ENCODE measurements around the gene C19orf81.

The C19orf81 gene

DNA sequence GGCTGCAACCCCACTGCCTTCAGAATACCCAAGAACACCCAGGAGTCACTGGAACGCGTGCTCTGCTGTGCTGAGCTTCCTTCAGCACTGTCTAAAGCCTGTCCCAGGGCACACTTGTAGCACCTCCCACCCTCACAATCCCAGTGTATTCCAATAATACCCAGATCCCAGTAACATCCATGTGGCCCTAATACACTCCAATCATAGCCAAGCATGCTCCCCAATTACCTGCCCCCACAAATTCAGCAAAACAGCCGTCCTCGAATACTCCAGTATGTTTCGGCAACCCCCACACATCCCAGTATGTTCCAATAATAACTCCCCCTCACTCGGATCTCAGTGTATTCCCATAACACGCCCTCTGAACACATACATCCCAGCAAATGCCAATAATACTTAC is 41.2 kb downstream of the C19orf81 start:
- no peak for DNase-seq

DNA sequence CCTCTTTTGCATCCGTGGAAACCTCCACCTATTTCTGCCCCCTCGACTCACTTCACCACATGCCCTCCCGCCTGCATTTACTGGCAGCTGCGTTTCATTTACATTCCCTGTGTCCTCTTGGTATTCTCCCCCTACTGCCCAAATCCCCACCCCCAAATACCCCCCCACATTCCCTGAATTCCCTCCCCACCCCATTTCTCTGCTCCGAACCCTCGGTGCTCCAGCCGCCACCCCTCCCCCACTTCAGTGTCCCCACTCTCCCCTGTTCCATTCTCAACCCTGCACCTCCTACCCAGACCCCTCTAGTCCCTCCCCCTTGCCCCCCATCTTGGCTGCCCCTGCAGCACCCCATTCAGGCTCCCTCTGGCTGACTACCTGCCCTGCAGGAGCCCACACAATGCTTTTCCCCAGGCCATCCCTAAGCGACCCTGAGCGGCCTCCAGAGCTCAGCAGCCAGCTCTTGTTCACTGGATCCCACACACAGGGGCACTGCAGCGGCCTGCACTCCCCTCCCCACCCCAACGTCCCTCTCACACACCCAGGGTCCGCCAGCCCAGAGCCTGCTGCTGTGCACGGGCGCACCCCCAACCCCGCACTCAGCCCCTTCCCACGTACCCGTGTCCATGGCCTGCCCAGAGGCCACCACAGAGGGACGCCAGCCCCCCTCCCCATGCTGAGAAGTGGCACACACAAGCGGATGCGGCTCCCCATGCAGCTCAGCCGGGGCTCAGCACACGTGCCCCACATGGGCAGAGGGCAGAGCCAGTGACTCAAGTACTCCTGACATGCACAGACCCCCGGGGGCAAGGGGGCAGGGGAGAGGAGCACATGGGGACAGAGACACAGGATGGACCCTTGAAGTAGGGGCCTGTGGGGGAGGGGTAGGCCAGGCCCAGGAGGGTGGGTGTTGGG is 44.1 kb downstream of the C19orf81 start:
- DNase-seq: no peak

GRCh38 chr19:50694815-50695145 is 45.5 kb downstream of the C19orf81 start:
- no peak for DNase-seq

- no peak for DNase-seq
Observed at GRCh38 chr19:50695251-50696093, 46.2 kb downstream of the C19orf81 start.

GRCh38 chr19:50696094-50696483 is 46.8 kb downstream of the C19orf81 start:
- DNase-seq: no peak

DNA sequence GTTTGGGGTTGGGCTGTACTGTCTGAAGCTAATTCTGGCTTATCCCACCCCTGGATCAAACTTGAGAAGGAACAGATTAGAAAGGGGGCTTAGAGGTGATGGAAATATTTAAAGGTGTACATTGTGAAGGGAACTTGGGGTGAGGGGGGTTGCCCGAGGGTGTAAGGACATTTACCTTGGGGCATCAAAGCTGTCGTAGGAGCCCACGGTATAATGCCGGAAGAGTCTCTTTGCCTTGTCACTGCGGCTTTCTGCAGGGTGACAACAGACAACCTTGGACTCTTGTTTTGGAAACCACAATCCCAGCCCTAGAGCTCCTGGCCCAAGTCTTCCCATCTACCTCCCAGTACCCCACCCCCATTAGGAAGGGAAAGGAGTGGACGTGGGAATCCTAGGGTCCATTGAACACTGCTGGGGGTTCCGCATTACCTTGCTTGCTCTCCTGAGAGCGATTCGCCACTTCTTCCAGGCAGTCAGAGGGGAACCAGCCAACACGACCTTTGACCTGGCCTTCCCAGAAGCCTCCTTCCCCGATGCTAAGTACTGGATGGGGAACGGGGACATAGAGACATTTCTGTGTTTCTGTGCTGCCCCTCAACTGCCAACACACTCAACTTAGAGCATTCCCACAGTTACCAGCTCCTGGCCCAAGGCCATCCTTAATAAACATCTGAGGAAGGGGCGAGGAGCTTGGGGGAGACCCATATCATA is 48.3 kb downstream of the C19orf81 start:
- DNase-seq: no peak

DNA sequence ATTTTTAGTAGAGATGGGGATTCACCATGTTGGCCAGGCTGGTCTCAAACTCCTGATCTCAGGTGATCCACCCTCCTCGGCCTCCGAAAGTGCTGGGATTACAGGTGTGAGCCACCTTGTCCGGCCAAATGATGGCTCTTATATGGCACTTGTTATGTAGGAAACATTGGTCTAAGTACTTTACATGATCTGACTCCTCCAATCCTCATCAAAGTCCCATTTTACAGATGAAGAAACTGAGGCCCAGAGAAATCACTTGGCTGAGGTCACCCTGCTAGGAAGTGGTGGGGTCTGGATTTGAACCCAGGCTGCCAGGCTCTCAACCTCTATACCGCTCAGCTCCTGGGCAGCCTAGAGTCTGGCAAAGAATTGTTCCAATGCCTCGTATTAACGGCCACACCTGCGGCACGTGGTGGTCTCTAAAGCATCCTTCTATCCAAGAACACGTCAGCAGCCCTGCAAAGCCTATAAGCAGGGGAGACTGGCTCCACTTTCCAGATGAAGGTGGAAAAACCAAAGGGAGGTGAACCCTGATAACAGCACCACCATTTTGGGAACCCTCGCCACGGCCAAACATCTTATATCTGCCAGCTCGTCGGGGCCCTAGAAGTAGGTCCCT is 52.2 kb downstream of the C19orf81 start:
- DNase-seq: no peak

- DNase-seq: no peak
Observed at GRCh38 chr19:50702158-50702870, 53.1 kb downstream of the C19orf81 start.

- peak; percentile 12 for DNase-seq
Observed at GRCh38 chr19:50702871-50703829, 53.9 kb downstream of the C19orf81 start.

DNA sequence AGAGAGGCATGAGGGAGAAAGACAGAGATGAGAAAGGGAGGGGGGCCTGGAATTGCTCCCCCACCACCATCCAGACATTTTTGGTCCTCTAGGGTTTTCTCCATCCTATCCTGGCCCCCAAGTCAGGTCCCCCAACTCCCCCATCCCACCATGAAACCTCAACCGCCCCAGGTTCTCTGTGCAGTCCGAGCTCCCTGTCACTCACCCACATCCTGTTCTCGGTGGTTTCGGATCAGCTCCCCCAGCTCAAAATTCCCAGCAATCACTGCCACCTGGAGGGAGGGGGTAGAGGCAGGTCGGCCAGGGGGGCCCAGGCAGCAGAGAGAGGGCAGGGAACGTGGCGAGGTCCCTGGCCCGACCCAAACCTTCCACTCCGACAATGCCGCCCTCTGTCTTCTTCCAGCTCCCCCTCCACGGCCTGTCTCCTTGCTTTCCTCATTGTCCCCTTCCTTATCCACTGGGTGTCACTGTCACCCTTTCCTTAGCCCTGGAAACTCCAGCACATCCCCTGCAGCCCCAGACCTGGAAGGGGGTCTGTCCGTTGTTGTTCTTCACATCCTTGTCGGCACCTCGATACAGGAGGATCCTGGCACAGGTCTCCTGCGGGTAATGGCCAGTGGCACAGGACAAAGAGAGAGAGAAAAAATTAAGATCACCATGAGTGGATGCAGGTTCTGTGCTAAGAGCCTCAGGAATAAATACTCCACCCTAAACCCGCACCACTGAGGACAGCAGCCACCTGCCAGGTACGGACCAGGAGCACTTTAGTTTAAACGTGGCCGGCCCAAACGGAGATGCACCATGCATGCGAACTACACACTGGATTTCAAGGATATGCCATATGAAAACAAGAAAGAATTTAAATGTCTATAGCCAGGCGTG is 54.9 kb downstream of the C19orf81 start:
- DNase-seq: no peak

DNA sequence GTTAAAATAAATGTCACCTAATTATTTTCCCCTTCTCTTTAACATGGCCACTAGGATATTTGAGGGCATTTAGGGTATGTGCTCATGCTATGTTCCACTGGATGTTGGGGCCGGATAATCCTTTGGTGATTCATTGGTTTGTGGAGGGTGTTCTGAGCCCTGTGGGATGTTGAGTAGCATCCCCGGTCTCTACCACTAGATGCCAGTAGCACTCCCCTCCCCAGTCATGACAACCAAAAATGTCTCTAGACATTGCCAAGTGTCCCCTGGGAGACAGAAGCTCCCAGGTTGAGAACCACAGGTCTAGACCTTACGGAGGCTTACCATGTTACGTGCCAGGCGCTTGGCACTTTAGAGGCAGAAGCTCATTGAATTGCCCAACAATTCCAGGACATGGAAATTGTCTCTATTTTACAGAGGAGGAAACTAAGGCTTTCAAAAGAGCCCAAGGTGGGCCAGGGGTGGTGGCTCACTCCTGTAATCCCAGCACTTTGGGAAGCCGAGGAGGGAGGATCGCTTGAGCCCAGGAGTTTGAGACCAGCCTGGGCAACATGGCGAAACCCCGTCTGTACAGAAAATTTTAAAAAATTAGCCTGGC is 56.3 kb downstream of the C19orf81 start:
- peak; percentile 31 for DNase-seq

- DNase-seq: no peak
Observed at GRCh38 chr19:50706387-50706786, 57.1 kb downstream of the C19orf81 start.

DNA sequence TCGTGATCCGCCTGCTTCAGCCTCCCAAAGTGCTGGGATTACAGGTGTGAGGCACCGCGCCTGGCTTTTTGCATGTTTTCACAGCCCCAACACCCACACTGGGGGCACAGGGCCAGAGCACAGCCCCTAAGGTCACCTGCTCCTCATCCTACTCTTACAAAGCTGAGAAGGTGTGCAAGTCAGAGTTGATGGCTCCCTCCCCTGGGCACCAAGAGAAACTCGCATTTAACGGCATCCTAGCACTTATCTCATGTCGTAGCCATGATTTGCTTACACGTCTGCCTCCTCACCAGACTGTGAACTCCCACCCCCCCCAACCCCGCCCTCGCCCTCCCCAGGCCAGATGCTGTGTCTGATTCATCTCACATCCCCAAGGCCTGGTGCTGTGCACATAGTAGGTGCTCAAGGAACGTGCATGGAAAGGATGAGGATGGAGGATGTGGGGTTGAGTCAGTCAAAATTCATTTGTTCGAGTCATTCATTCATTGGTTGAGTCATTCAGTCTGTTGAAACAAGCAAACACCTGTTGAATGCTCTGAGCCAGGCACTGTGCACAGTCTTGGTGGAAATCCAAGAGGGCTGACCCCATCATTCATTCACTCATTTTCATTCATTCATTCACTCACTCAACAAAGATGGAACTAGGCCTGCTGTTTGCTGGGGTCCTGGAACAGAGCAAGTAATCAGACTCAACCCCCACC is 59.1 kb downstream of the C19orf81 start:
- DNase-seq: no peak

All from GF-D8 (cell line).